GM12878 (cell line): ENCODE results near the gene ZCCHC2. TPM values are rescaled to one million over a fixed set of nuclear protein-coding genes. Genes with fewer than 3 reads are reported as not detected.

Experiments
- ATAC-seq: fragments of 200-7000 bp; cut with Tn5 transposase; 3 replicates; pipeline ENCODE4 v1.9.1; 2020; ENCODE audit warnings: mild to moderate bottlenecking, moderate library complexity
- BruUV-seq: library from RNA; stranded (reverse); fragments of 400-500 nt; replicated peaks from 2 replicates; lab custom pipeline; 2021; lab: Mats Ljungman, UMichigan
- CTCF ChIA-PET: fragments of 300-600 bp; sonication (Branson Sonifier 250); formaldehyde crosslinking; extraction: SDS; loops from one replicate; lab custom pipeline; 2021; ENCODE audit warnings: inconsistent platforms; lab: Yijun Ruan, JAX
- POLR2A ChIA-PET: fragments of 350-600 bp; formaldehyde crosslinking; extraction: SDS; loops from one replicate; lab custom pipeline; 2021; ENCODE audit warnings: inconsistent platforms; lab: Charles Lee
- RAD21 ChIA-PET: fragments of 300-600 bp; sonication (Branson Sonifier 250); formaldehyde crosslinking; loops from one replicate; lab custom pipeline; 2023; ENCODE audit warnings: antibody characterized with exemption; ENCODE audit not compliant: unreplicated experiment; lab: Charles Lee
- SMC1A ChIA-PET: fragments of 300-600 bp; sonication (Branson Sonifier 250); formaldehyde crosslinking; loops from one replicate; lab custom pipeline; 2023; ENCODE audit not compliant: unreplicated experiment, uncharacterized antibody; lab: Charles Lee
- DNase-seq: peaks from one replicate; pipeline ENCODE4 v3.0.0-alpha.2; 2011; ENCODE audit warnings: low read depth, low spot score
- FAIRE-seq: peaks from 3 replicates; lab custom pipeline; 2011; peaks lifted over from hg19 to GRCh38; lab: Jason Lieb, UNC
- H2AFZ ChIP-seq: 2 replicates; pipeline ENCODE4 v1.6.0; 2011; ENCODE audit warnings: low read depth, low read length, control low read depth; ENCODE audit not compliant: control insufficient read depth
- H3K27ac ChIP-seq: 2 replicates; pipeline ENCODE4 v1.5.1; 2011; ENCODE audit warnings: control low read depth; ENCODE audit not compliant: control insufficient read depth, insufficient read depth
- H3K27me3 ChIP-seq, 2 experiments: replicated peaks in 1 of 2; 2 replicates each; pipeline versions ENCODE4 v1.6.0 to v1.6.1; 2011; ENCODE audit warnings: low read length in 1 of 2; ENCODE audit not compliant: control insufficient read depth in 2 of 2, insufficient read depth in 2 of 2
- H3K36me3 ChIP-seq, 2 experiments: 2 replicates each; pipeline ENCODE4 v1.5.1; 2011; ENCODE audit warnings: low read length in 1 of 2; ENCODE audit not compliant: control insufficient read depth in 2 of 2, insufficient read depth in 2 of 2
- H3K4me1 ChIP-seq: 2 replicates; pipeline ENCODE4 v1.6.1; 2011; ENCODE audit warnings: mild to moderate bottlenecking, low read length, moderate library complexity, mixed read lengths; ENCODE audit not compliant: control insufficient read depth, insufficient read depth
- H3K4me2 ChIP-seq: 2 replicates; pipeline ENCODE4 v1.6.0; 2011; ENCODE audit warnings: control low read depth; ENCODE audit not compliant: control insufficient read depth, insufficient read depth
- H3K4me3 ChIP-seq: fragments of 200-600 bp; sonication (generic); 2 replicates; pipeline ENCODE4 v1.5.1; 2016
- H3K79me2 ChIP-seq: 2 replicates; pipeline ENCODE4 v1.6.0; 2011; ENCODE audit warnings: low read length; ENCODE audit not compliant: control insufficient read depth, insufficient read depth
- H3K9ac ChIP-seq: 2 replicates; pipeline ENCODE4 v1.8.0; 2011; ENCODE audit warnings: low read length, control low read depth, mixed read lengths; ENCODE audit not compliant: control insufficient read depth, insufficient read depth
- H3K9me3 ChIP-seq: replicated peaks from 3 replicates; pipeline ENCODE4 v1.5.1; 2011; ENCODE audit warnings: mild to moderate bottlenecking, low read length; ENCODE audit not compliant: control insufficient read depth, insufficient read depth
- H4K20me1 ChIP-seq: 2 replicates; pipeline ENCODE4 v1.6.0; 2011; ENCODE audit not compliant: control insufficient read depth, insufficient read depth
- CREB1 ChIP-seq: IDR thresholded peaks from 2 replicates; pipeline ENCODE4 v1.6.1; 2012; ENCODE audit warnings: low read depth, mild to moderate bottlenecking, inconsistent platforms
- IRF5 ChIP-seq: fragments of 450-650 bp; IDR thresholded peaks from 2 replicates; pipeline ENCODE4 v1.6.1; 2017; ENCODE audit warnings: borderline replicate concordance
- MXI1 ChIP-seq: fragments of 150-350 bp; IDR thresholded peaks from 2 replicates; pipeline ENCODE4 v1.6.1; 2011; ENCODE audit warnings: low read depth, mild to moderate bottlenecking, inconsistent platforms, low read length, improper control_type of control experiment
- SIX5 ChIP-seq: IDR thresholded peaks from 2 replicates; pipeline ENCODE4 v1.6.1; 2011; ENCODE audit warnings: mild to moderate bottlenecking, low read depth, low read length, moderate library complexity; ENCODE audit not compliant: severe bottlenecking
- SMAD5 ChIP-seq: IDR thresholded peaks from 2 replicates; pipeline ENCODE4 v1.6.1; 2016; ENCODE audit warnings: antibody characterized with exemption, low read depth
- WGBS: methylation state at CpG from one replicate; pipeline ENCODE4 v1.1.6; 2016; ENCODE audit warnings: low lambda C conversion rate; ENCODE audit not compliant: insufficient replicate concordance, insufficient coverage; ENCODE audit errors: missing lambda C conversion rate; 5-methylcytosine and 5-hydroxymethylcytosine counted together
- in situ Hi-C: fragments of 300-500 bp; cut with MboI; formaldehyde crosslinking; loops from 9 replicates; pipeline ENCODE4 v1.14.3; 2018; ENCODE audit warnings: mixed read lengths
- intact Hi-C: fragments of 100-400 bp; cut with micrococcal nuclease; formaldehyde crosslinking; loops from one replicate; pipeline ENCODE4 v1.14.2; 2022; ENCODE audit not compliant: unreplicated experiment
- polyA plus RNA-seq, 11 experiments: library from polyadenylated mRNA; depleted of rRNA in 4 of 11; unstranded in 6 of 11; stranded (reverse) in 5 of 11; fragments of >200 nt; fragmentation: Nextera tagmentation in 4 of 11; fragmentation: Illumina TruSeq in 1 of 11; extraction: Ambion mirVana in 4 of 11; extraction: Trizol in 1 of 11; gene quantifications; 1 replicate in 1 of 11; 2 replicates in 10 of 11; pipeline versions ENCODE4 v1.2.1 to v1.2.3, GENCODE V29; 2011 to 2016; ENCODE audit warnings: inconsistent platforms in 2 of 11, missing spikeins in 2 of 11, low read depth in 1 of 11
- total RNA-seq, 4 experiments: library from RNA; depleted of rRNA in 3 of 4; stranded (reverse); fragments of >200 nt in 3 of 4; fragmentation: Illumina TruSeq in 1 of 4; extraction: Trizol in 1 of 4; gene quantifications; 2 replicates each; pipeline versions ENCODE4 v1.2.1 to v1.2.3, GENCODE V29; 2013 to 2021
- TF ChIP-seq, protein P1 (sequence below), 3 experiments: IDR thresholded peaks in 2 of 3; conservative IDR thresholded peaks in 1 of 3; 2 replicates each; pipeline ENCODE4 v1.5.1; 2011; ENCODE audit warnings: low read depth in 3 of 3, low read length in 3 of 3, mild to moderate bottlenecking in 3 of 3, control low read depth in 2 of 3, moderate library complexity in 2 of 3, inconsistent platforms in 1 of 3, mixed read lengths in 1 of 3; ENCODE audit not compliant: control insufficient read depth in 2 of 3, insufficient read depth in 1 of 3; ENCODE audit errors: extremely low read depth in 1 of 3

Gene ZCCHC2
- total and polyA plus RNA-seq, 10 of the 15 experiments (the other 5 are each of a cell fraction or from before 2014, with no cell fraction given): 1.7 to 17.4 (median 8.6) TPM

DNA sequence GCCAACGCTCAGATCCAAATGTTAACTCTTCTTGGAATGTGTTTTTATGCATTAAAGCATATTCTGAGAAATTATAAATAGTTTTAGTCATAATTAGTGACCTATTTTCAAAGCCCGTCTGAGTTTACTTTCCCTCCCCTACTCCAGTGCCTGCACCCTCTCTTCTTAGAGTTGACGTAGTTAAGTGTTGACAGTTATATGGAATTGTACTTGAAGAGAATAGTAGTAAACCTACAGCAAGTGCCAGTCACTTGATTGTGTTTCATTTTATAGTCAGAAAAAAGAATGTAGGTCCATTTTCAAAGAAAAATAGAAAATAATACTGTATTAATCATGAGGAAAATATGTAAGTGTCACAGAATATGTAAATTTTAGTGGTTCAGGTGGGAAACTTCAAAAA is 41.2 kb downstream of the ZCCHC2 start (continued):
- TF ChIP-seq CREB1 (no peak), SMAD5 (no peak), IRF5 (no peak), MXI1 (no peak)

DNA sequence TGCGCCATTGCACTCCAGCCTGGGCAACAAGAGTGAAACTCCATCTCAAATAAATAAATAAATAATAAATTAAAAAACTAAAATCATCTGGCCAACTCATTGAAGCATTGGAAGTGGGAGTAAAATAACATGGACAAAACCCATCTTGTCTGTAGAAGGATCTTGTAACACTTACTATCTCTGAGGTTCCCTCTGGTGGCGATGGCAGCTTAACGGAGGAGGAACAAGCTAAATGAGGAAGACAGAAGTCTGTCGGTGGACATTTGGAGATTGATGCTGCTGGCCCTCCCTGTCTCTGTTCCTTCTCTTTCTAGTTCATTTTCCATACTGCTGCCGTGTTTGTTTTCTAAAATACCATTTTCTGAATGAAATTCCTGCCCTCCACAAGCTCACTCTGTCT is 43.4 kb downstream of the ZCCHC2 start:
- no peak overlapping the region for H2AFZ ChIP-seq
- H3K9me3 ChIP-seq: peaks cover 12% of the 10 kb centered on the region; the same call in 2 of the 3 replicates
- ChIA-PET SMC1A (no interaction called here), CTCF (interaction anchor here (0.7 to 3.5 kb wide), 5 partner anchors 17 to 140 kb away, joined by 3 to 21 read pairs (median 5); no protein-coding TSS in a partner anchor), RAD21 (no interaction called here), POLR2A (no interaction called here)
- DNase-seq (no peak), FAIRE-seq (no peak), ATAC-seq (no peak)
- H3K36me3 ChIP-seq: peaks cover 4 to 22% of the 10 kb centered on the region in 2 experiments
- intact Hi-C loops (no loop called here), in situ Hi-C loops (no loop called here)
- no peaks in the 10 kb centered on the region for H3K79me2 ChIP-seq
- no peaks in the 10 kb centered on the region for H3K4me1 ChIP-seq
- H3K4me2 ChIP-seq: no peak overlapping the region
- TF ChIP-seq SIX5: no peak
- TF ChIP-seq, protein P1, sequence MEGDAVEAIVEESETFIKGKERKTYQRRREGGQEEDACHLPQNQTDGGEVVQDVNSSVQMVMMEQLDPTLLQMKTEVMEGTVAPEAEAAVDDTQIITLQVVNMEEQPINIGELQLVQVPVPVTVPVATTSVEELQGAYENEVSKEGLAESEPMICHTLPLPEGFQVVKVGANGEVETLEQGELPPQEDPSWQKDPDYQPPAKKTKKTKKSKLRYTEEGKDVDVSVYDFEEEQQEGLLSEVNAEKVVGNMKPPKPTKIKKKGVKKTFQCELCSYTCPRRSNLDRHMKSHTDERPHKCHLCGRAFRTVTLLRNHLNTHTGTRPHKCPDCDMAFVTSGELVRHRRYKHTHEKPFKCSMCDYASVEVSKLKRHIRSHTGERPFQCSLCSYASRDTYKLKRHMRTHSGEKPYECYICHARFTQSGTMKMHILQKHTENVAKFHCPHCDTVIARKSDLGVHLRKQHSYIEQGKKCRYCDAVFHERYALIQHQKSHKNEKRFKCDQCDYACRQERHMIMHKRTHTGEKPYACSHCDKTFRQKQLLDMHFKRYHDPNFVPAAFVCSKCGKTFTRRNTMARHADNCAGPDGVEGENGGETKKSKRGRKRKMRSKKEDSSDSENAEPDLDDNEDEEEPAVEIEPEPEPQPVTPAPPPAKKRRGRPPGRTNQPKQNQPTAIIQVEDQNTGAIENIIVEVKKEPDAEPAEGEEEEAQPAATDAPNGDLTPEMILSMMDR (IDR thresholded peaks at IDR 0.05 in 2 of 3, conservative IDR thresholded peaks at IDR 0.05 in 1 of 3; ENCODE audit: control insufficient read depth in 2 of 3, extremely low read depth in 1 of 3, insufficient read depth in 1 of 3, low read depth in 3 of 3, low read length in 3 of 3): peak in 2 of 3 experiments; percentile 5 to 20; a peak in 2 of 6 replicates
- no peak overlapping the region for H3K9ac ChIP-seq
- no TSS peak for BruUV-seq
- WGBS: 86% methylated on average over 5 of the region's 5 CpGs
- no peak overlapping the region for H3K4me3 ChIP-seq
- H3K27me3 ChIP-seq: no peaks in the 10 kb centered on the region
- H4K20me1 ChIP-seq: no peaks in the 10 kb centered on the region
- no peak overlapping the region for H3K27ac ChIP-seq
